ENCODE measurements around the gene SMYD5. TPM values are rescaled to one million over a fixed set of nuclear protein-coding genes. Genes with fewer than 3 reads are reported as not detected.

Gene SMYD5
- total and polyA plus RNA-seq, 4 donors = 10.8 to 19.5 (median 15.9) TPM

GRCh38 chr2:73174941-73175662 lies 38.9 kb upstream of the SMYD5 start:
- Histone ChIP-seq H3K27me3 (ENCODE audit: control insufficient read depth in 3 of 3, insufficient read depth in 3 of 3, low read length in 2 of 3) (peaks cover 0 to 23% (median 20%) of the 10 kb centered on the region in 3 donors), H3K4me3 (no peak overlapping the region), H3K27ac (ENCODE audit: low read depth in 1 of 2, low read length in 1 of 2) (no peak overlapping the region), H3K9ac (ENCODE audit: insufficient read depth in 1 of 2, low read length in 2 of 2) (no peak overlapping the region), H3K9me3 (ENCODE audit: control insufficient read depth in 4 of 4, insufficient read depth in 3 of 4, low read length in 3 of 4) (no peaks in the 10 kb centered on the region), H3K4me1 (ENCODE audit: control insufficient read depth in 5 of 5, insufficient read depth in 5 of 5, low read length in 5 of 5) (peaks cover 0 to 20% (median 13%) of the 10 kb centered on the region in 5 donors), H3K36me3 (ENCODE audit: control insufficient read depth in 4 of 4, insufficient read depth in 4 of 4, low read length in 4 of 4) (no peaks in the 10 kb centered on the region)
- 30 to 31% methylated on average over 24 to 25 of the region's 25 CpGs for WGBS, 2 donors
- DNase-seq = peak; percentile 23 to 43 (median 24)
- no peak for ATAC-seq (ENCODE audit: insufficient read depth, low FRiP score)
- TF ChIP-seq CTCF (IDR thresholded peaks at IDR 0.05; ENCODE audit: control extremely low read depth, extremely low read depth) = no peak

GRCh38 chr2:73175663-73176204 lies 38.3 kb upstream of the SMYD5 start:
- DNase-seq (peak; percentile 78 to 88 (median 83)), ATAC-seq (ENCODE audit: insufficient read depth, low FRiP score) (peak; percentile 15)
- Histone ChIP-seq H3K36me3 (ENCODE audit: control insufficient read depth in 4 of 4, insufficient read depth in 4 of 4, low read length in 4 of 4) (no peaks in the 10 kb centered on the region), H3K4me3 (peak overlapping the region; percentile 5), H3K4me1 (ENCODE audit: control insufficient read depth in 5 of 5, insufficient read depth in 5 of 5, low read length in 5 of 5) (peaks cover 0 to 20% (median 13%) of the 10 kb centered on the region in 5 donors), H3K27ac (ENCODE audit: low read depth in 1 of 2, low read length in 1 of 2) (no peak overlapping the region), H3K9ac (ENCODE audit: insufficient read depth in 1 of 2, low read length in 2 of 2) (no peak overlapping the region), H3K9me3 (ENCODE audit: control insufficient read depth in 4 of 4, insufficient read depth in 3 of 4, low read length in 3 of 4) (no peaks in the 10 kb centered on the region), H3K27me3 (ENCODE audit: control insufficient read depth in 3 of 3, insufficient read depth in 3 of 3, low read length in 2 of 3) (peaks cover 0 to 23% (median 20%) of the 10 kb centered on the region in 3 donors)
- TF ChIP-seq CTCF (IDR thresholded peaks at IDR 0.05; ENCODE audit: control extremely low read depth, extremely low read depth) = no peak
- WGBS, 2 donors = 1% methylated on average over 53 to 59 of the region's 59 CpGs

- H3K9ac ChIP-seq (ENCODE audit: insufficient read depth in 1 of 2, low read length in 2 of 2) = no peak overlapping the region
- no peaks in the 10 kb centered on the region for H3K36me3 ChIP-seq (ENCODE audit: control insufficient read depth in 4 of 4, insufficient read depth in 4 of 4, low read length in 4 of 4)
- 4% methylated on average over 31 of the region's 31 CpGs for WGBS, 2 donors
- H3K27me3 ChIP-seq (ENCODE audit: control insufficient read depth in 3 of 3, insufficient read depth in 3 of 3, low read length in 2 of 3) = peaks cover 0 to 23% (median 20%) of the 10 kb centered on the region in 3 donors
- DNase-seq (peak in 2 of 3 donors; percentile 13 to 22), ATAC-seq (ENCODE audit: insufficient read depth, low FRiP score) (peak; percentile 8)
- no peak for TF ChIP-seq CTCF (IDR thresholded peaks at IDR 0.05; ENCODE audit: control extremely low read depth, extremely low read depth)
- no peaks in the 10 kb centered on the region for H3K9me3 ChIP-seq (ENCODE audit: control insufficient read depth in 4 of 4, insufficient read depth in 3 of 4, low read length in 3 of 4)
- H3K4me3 ChIP-seq = no peak overlapping the region
- H3K4me1 ChIP-seq (ENCODE audit: control insufficient read depth in 5 of 5, insufficient read depth in 5 of 5, low read length in 5 of 5) = peaks cover 0 to 20% (median 13%) of the 10 kb centered on the region in 5 donors
- H3K27ac ChIP-seq (ENCODE audit: low read depth in 1 of 2, low read length in 1 of 2) = peak overlapping the region in 1 of 2 donors; percentile 66
Observed at GRCh38 chr2:73176205-73176880, 37.7 kb upstream of the SMYD5 start.
